HG02970 (cell line): Measurements from ENCODE around the gene RPAP3.

ENCODE experiments used
- ATAC-seq: cut with Tn5 transposase; IDR thresholded peaks from one replicate; pipeline ENCODE4 v1.9.1; 2021; ENCODE audit warnings: mild to moderate bottlenecking, moderate library complexity, moderate number of reproducible peaks; ENCODE audit not compliant: unreplicated experiment, low FRiP score

Gene RPAP3

GRCh38 chr12:47614521-47614920, 91.3 kb downstream of the RPAP3 start:
- ATAC-seq = no peak

GRCh38 chr12:47612953-47613352, 92.9 kb downstream of the RPAP3 start:
- no peak for ATAC-seq

- no peak for ATAC-seq
Measured at GRCh38 chr12:47611906-47612305, 93.9 kb downstream of the RPAP3 start.
